Liver (tissue), 9 donors: Measurements from ENCODE around the gene B3GNT2. TPM values are rescaled to one million over a fixed set of nuclear protein-coding genes. Genes with fewer than 3 reads are reported as not detected.
"Not testable (repeated sequence)": the region's sequence is repeated elsewhere in the genome, so short reads cannot be mapped to it uniquely, and the experiment has no call there.

Source experiments
- DNase-seq: peaks from one replicate; pipeline ENCODE4 v3.0.0-alpha.2; 2017; ENCODE audit warnings: low spot score
- H3K27ac ChIP-seq, 2 donors: one replicate each; pipeline ENCODE4 v1.7.0; 2013; ENCODE audit warnings: inconsistent platforms in 2 of 2, low read length in 2 of 2, control low read depth in 1 of 2, low read depth in 1 of 2, mild to moderate bottlenecking in 1 of 2
- H3K27me3 ChIP-seq, 4 donors: one replicate each; pipeline versions ENCODE4 v1.6.1 to v1.7.0; 2013; ENCODE audit warnings: low read length in 3 of 4, inconsistent platforms in 1 of 4, mild to moderate bottlenecking in 1 of 4, moderate library complexity in 1 of 4; ENCODE audit not compliant: control insufficient read depth in 4 of 4, insufficient read depth in 4 of 4
- H3K36me3 ChIP-seq, 4 donors: one replicate each; pipeline versions ENCODE4 v1.6.1 to v1.7.0; 2013; ENCODE audit warnings: low read length in 3 of 4, mild to moderate bottlenecking in 3 of 4, low read depth in 1 of 4, moderate library complexity in 1 of 4; ENCODE audit not compliant: control insufficient read depth in 4 of 4, insufficient read depth in 3 of 4
- H3K4me1 ChIP-seq, 4 donors: one replicate each; pipeline versions ENCODE4 v1.6.1 to v1.7.0; 2013; ENCODE audit warnings: low read length in 3 of 4, mild to moderate bottlenecking in 3 of 4, moderate library complexity in 1 of 4; ENCODE audit not compliant: control insufficient read depth in 4 of 4, insufficient read depth in 4 of 4
- H3K4me3 ChIP-seq, 3 donors: one replicate each; pipeline versions ENCODE4 v1.6.1 to v1.7.0; 2013; ENCODE audit warnings: low read length in 3 of 3, control low read depth in 1 of 3, low read depth in 1 of 3, mild to moderate bottlenecking in 1 of 3
- H3K9ac ChIP-seq, 2 donors: one replicate each; pipeline ENCODE4 v1.7.0; 2013; ENCODE audit warnings: low read length in 2 of 2, mild to moderate bottlenecking in 2 of 2, moderate library complexity in 2 of 2, control low read depth in 1 of 2, low read depth in 1 of 2
- H3K9me3 ChIP-seq, 4 donors: one replicate each; pipeline versions ENCODE4 v1.6.1 to v1.7.0; 2013; ENCODE audit warnings: low read length in 3 of 4; ENCODE audit not compliant: control insufficient read depth in 4 of 4
- ATF3 ChIP-seq: IDR thresholded peaks from 2 replicates; pipeline ENCODE4 v1.6.1; 2016; ENCODE audit warnings: antibody characterized with exemption
- CTCF ChIP-seq: fragments of 150-350 bp; IDR thresholded peaks from 2 replicates; pipeline ENCODE4 v1.5.1; 2017; ENCODE audit warnings: improper control_type of control experiment, low read depth, low read length; ENCODE audit not compliant: missing input control
- EGR1 ChIP-seq, 2 donors: IDR thresholded peaks; 2 replicates each; pipeline ENCODE4 v1.6.1; 2016 to 2018; ENCODE audit warnings: antibody characterized with exemption in 2 of 2, low read depth in 2 of 2
- FOXA1 ChIP-seq: IDR thresholded peaks from 2 replicates; pipeline ENCODE4 v1.6.1; 2016; ENCODE audit warnings: antibody characterized with exemption
- FOXA2 ChIP-seq: IDR thresholded peaks from 2 replicates; pipeline ENCODE4 v1.6.1; 2016; ENCODE audit warnings: antibody characterized with exemption
- GABPA ChIP-seq, 2 donors: IDR thresholded peaks in 1 of 2; conservative IDR thresholded peaks in 1 of 2; 2 replicates each; pipeline ENCODE4 v1.6.1; 2016; ENCODE audit warnings: antibody characterized with exemption in 2 of 2, mild to moderate bottlenecking in 1 of 2, moderate library complexity in 1 of 2
- HNF4A ChIP-seq, 2 donors: conservative IDR thresholded peaks; 2 replicates each; pipeline ENCODE4 v1.6.1; 2016; ENCODE audit warnings: antibody characterized with exemption in 2 of 2, mild to moderate bottlenecking in 2 of 2
- HNF4G ChIP-seq: IDR thresholded peaks from 2 replicates; pipeline ENCODE4 v1.6.1; 2016; ENCODE audit warnings: antibody characterized with exemption
- JUND ChIP-seq, 2 donors: IDR thresholded peaks; 2 replicates each; pipeline ENCODE4 v1.6.1; 2016; ENCODE audit warnings: antibody characterized with exemption in 2 of 2
- MAX ChIP-seq: IDR thresholded peaks from 2 replicates; pipeline ENCODE4 v1.6.1; 2016; ENCODE audit warnings: antibody characterized with exemption
- NR2F2 ChIP-seq: IDR thresholded peaks from 2 replicates; pipeline ENCODE4 v1.6.1; 2016; ENCODE audit warnings: antibody characterized with exemption
- RAD21 ChIP-seq, 2 donors: IDR thresholded peaks; 2 replicates each; pipeline ENCODE4 v1.6.1; 2016; ENCODE audit warnings: antibody characterized with exemption in 2 of 2, mild to moderate bottlenecking in 2 of 2
- REST ChIP-seq: IDR thresholded peaks from 2 replicates; pipeline ENCODE4 v1.6.1; 2016; ENCODE audit warnings: antibody characterized with exemption, mild to moderate bottlenecking
- RXRA ChIP-seq, 2 donors: IDR thresholded peaks; 2 replicates each; pipeline ENCODE4 v1.6.1; 2017 to 2018; ENCODE audit warnings: antibody characterized with exemption in 2 of 2, mild to moderate bottlenecking in 1 of 2
- SP1 ChIP-seq: IDR thresholded peaks from 2 replicates; pipeline ENCODE4 v1.6.1; 2018; ENCODE audit warnings: antibody characterized with exemption, mild to moderate bottlenecking
- TAF1 ChIP-seq: conservative IDR thresholded peaks from 2 replicates; pipeline ENCODE4 v1.6.1; 2016; ENCODE audit warnings: antibody characterized with exemption, mild to moderate bottlenecking
- YY1 ChIP-seq: IDR thresholded peaks from 2 replicates; pipeline ENCODE4 v1.6.1; 2016; ENCODE audit warnings: antibody characterized with exemption, mild to moderate bottlenecking
- ZBTB33 ChIP-seq: IDR thresholded peaks from 2 replicates; pipeline ENCODE4 v1.6.1; 2016; ENCODE audit warnings: antibody characterized with exemption
- WGBS: extraction: QIAGEN DNeasy Blood & Tissue Kit; methylation state at CpG from one replicate; pipeline ENCODE4 v1.1.7; 2013; 5-methylcytosine and 5-hydroxymethylcytosine counted together
- polyA plus RNA-seq, 2 donors: library from polyadenylated mRNA; stranded (reverse) in 1 of 2; unstranded in 1 of 2; fragments of 200-250 nt in 1 of 2; fragments of >200 nt in 1 of 2; fragmentation: Nextera tagmentation in 1 of 2; extraction: Ambion mirVana in 1 of 2; gene quantifications; one replicate each; pipeline versions ENCODE4 v1.2.1 to v1.2.3, GENCODE V29; 2013 to 2015
- total RNA-seq, 2 donors: library from RNA; depleted of rRNA; stranded (reverse); fragments of >200 nt; gene quantifications; one replicate each; pipeline ENCODE4 v1.2.3, GENCODE V29; 2014
- donor health status: healthy.
- donor health status: healthy.
- donor health status: healthy.
- donor health status: healthy.
- donor health status: healthy.

Gene B3GNT2
- total and polyA plus RNA-seq, 4 donors = 6.4 to 20.2 (median 14.2) TPM

- no peaks in the 10 kb centered on the region for H3K36me3 ChIP-seq
- peak overlapping the region in 1 of 2 donors; percentile 82 for H3K9ac ChIP-seq
- no peaks in the 10 kb centered on the region for H3K9me3 ChIP-seq
- TF ChIP-seq REST (no peak), RAD21 (IDR thresholded peaks at IDR 0.05) (no peak), ATF3 (no peak), HNF4A (conservative IDR thresholded peaks at IDR 0.05) (no peak), YY1 (no peak), RXRA (IDR thresholded peaks at IDR 0.05) (no peak), TAF1 (no peak), CTCF (no peak), NR2F2 (no peak), FOXA1 (no peak), ZBTB33 (no peak), GABPA (IDR thresholded peaks at IDR 0.05 in 1 of 2, conservative IDR thresholded peaks at IDR 0.05 in 1 of 2) (no peak), JUND (IDR thresholded peaks at IDR 0.05) (no peak), SP1 (no peak), FOXA2 (no peak), MAX (no peak), EGR1 (IDR thresholded peaks at IDR 0.05; ENCODE audit: low read depth in 2 of 2) (no peak), HNF4G (no peak)
- WGBS = 16% methylated on average over 5 of the region's 5 CpGs
- H3K27ac ChIP-seq = peak overlapping the region; percentile 97 to 98
- peak overlapping the region; percentile 91 to 99 (median 95) for H3K4me3 ChIP-seq
- no peak for DNase-seq
- H3K27me3 ChIP-seq = no peaks in the 10 kb centered on the region
- H3K4me1 ChIP-seq = peaks cover 2 to 60% (median 40%) of the 10 kb centered on the region in 4 donors
These were observed 2.2 kb downstream of the B3GNT2 start for GRCh38 chr2:62197925-62198633.

GRCh38 chr2:62198854-62199253 is 2.9 kb downstream of the B3GNT2 start:
- not testable (repeated sequence) for H3K9ac ChIP-seq, H3K27ac ChIP-seq, H3K4me3 ChIP-seq, H3K36me3 ChIP-seq, H3K9me3 ChIP-seq, H3K27me3 ChIP-seq, DNase-seq
- peaks cover 2 to 62% (median 38%) of the 10 kb centered on the region in 4 donors for H3K4me1 ChIP-seq
- 94% methylated on average over 8 of the region's 8 CpGs for WGBS
